SK-N-SH (cell line): ENCODE measurements around the gene IGF2BP3. TPM values are rescaled to one million over a fixed set of nuclear protein-coding genes. Genes with fewer than 3 reads are reported as not detected.

ENCODE experiments used
- CTCF ChIA-PET: fragments of 300-600, 350-600 bp; formaldehyde crosslinking; extraction: SDS; loops from one replicate; lab custom pipeline; 2021; lab: Yijun Ruan, JAX
- POLR2A ChIA-PET: fragments of 350-600 bp; sonication (Branson Sonifier 250); formaldehyde crosslinking; extraction: SDS; loops from one replicate; lab custom pipeline; 2020; ENCODE audit warnings: antibody characterized with exemption, inconsistent platforms; lab: Yijun Ruan, JAX
- DNase-seq: peaks from one replicate; pipeline ENCODE4 v3.0.0; 2012
- H2AFZ ChIP-seq: fragments of 200-600 bp; sonication (generic); 2 replicates; pipeline ENCODE4 v1.8.1; 2016; ENCODE audit warnings: antibody characterized with exemption, mild to moderate bottlenecking, low read depth
- H3F3A ChIP-seq: fragments of 200-600 bp; sonication (generic); replicated peaks from 2 replicates; pipeline ENCODE3; 2016; ENCODE audit warnings: antibody characterized with exemption, mild to moderate bottlenecking; ENCODE audit not compliant: insufficient read depth
- H3K27ac ChIP-seq, 2 experiments: fragments of 200-500 bp in 1 of 2; fragments of 200-600 bp in 1 of 2; sonication (Bioruptor generic) in 1 of 2; sonication (generic), shearing (Covaris generic) in 1 of 2; 2 replicates each; pipeline versions ENCODE4 v1.5.1 to v1.6.1; 2014 to 2016; ENCODE audit warnings: low read depth in 2 of 2, inconsistent platforms in 1 of 2, low read length in 1 of 2, mild to moderate bottlenecking in 1 of 2, mixed read lengths in 1 of 2
- H3K27me3 ChIP-seq: fragments of 200-600 bp; sonication (generic), shearing (Covaris generic); 2 replicates; pipeline ENCODE4 v1.6.1; 2016; ENCODE audit warnings: mixed run types; ENCODE audit not compliant: insufficient read depth
- H3K36me3 ChIP-seq, 2 experiments: fragments of 200-500 bp in 1 of 2; fragments of 200-600 bp in 1 of 2; sonication (Bioruptor generic) in 1 of 2; sonication (generic) in 1 of 2; replicated peaks in 1 of 2; 2 replicates each; pipeline versions ENCODE3 to v1.5.1; 2014 to 2016; ENCODE audit warnings: low read length in 1 of 2, mild to moderate bottlenecking in 1 of 2; ENCODE audit not compliant: insufficient read depth in 2 of 2, control insufficient read depth in 1 of 2
- H3K4me1 ChIP-seq, 2 experiments: fragments of 200-500 bp in 1 of 2; fragments of 200-600 bp in 1 of 2; sonication (Bioruptor generic) in 1 of 2; sonication (generic), shearing (Covaris generic) in 1 of 2; 2 replicates each; pipeline versions ENCODE4 v1.5.1 to v1.6.1; 2014 to 2016; ENCODE audit warnings: low read depth in 1 of 2, low read length in 1 of 2, mixed run types in 1 of 2; ENCODE audit not compliant: insufficient read depth in 2 of 2, control insufficient read depth in 1 of 2
- H3K4me2 ChIP-seq: fragments of 200-600 bp; sonication (generic), shearing (Covaris generic); 2 replicates; pipeline ENCODE4 v1.6.1; 2017; ENCODE audit warnings: mixed run types
- H3K4me3 ChIP-seq, 2 experiments: fragments of 200-500 bp in 1 of 2; fragments of 200-600 bp in 1 of 2; sonication (Bioruptor generic) in 1 of 2; sonication (generic), shearing (Covaris generic) in 1 of 2; 2 replicates each; pipeline versions ENCODE4 v1.5.1 to v1.8.1; 2014 to 2016; ENCODE audit warnings: low read depth in 2 of 2, inconsistent platforms in 1 of 2, low read length in 1 of 2, mild to moderate bottlenecking in 1 of 2, mixed read lengths in 1 of 2, moderate library complexity in 1 of 2
- H3K79me2 ChIP-seq: fragments of 200-600 bp; sonication (generic); 2 replicates; pipeline ENCODE4 v1.8.1; 2017; ENCODE audit warnings: mild to moderate bottlenecking; ENCODE audit not compliant: insufficient read depth
- H3K9ac ChIP-seq: fragments of 200-600 bp; sonication (generic); 2 replicates; pipeline ENCODE4 v1.6.1; 2017; ENCODE audit warnings: mixed run types
- H3K9me2 ChIP-seq: fragments of 200-600 bp; sonication (generic); 2 replicates; pipeline ENCODE4 v1.6.1; 2017; ENCODE audit warnings: mixed run types
- H3K9me3 ChIP-seq: fragments of 200-600 bp; sonication (generic); 2 replicates; pipeline ENCODE4 v1.6.1; 2017; ENCODE audit warnings: mixed run types, mild to moderate bottlenecking, moderate library complexity
- H4K20me1 ChIP-seq: fragments of 200-600 bp; sonication (generic); 2 replicates; pipeline ENCODE4 v1.6.1; 2017; ENCODE audit warnings: mild to moderate bottlenecking, mixed run types; ENCODE audit not compliant: insufficient read depth
- CTCF ChIP-seq: fragments of 200-600 bp; sonication (generic); IDR thresholded peaks from 2 replicates; pipeline ENCODE4 v1.6.1; 2017; ENCODE audit warnings: antibody characterized with exemption, mild to moderate bottlenecking, moderate library complexity
- ELF1 ChIP-seq: IDR thresholded peaks from 2 replicates; pipeline ENCODE4 v1.4.0; 2012
- EP300 ChIP-seq, 2 experiments: IDR thresholded peaks; 2 replicates each; pipeline versions ENCODE4 v1.4.0 to v1.6.1; 2012; ENCODE audit warnings: borderline replicate concordance in 1 of 2, low read depth in 1 of 2, low read length in 1 of 2
- FOSL2 ChIP-seq: IDR thresholded peaks from 2 replicates; pipeline ENCODE4 v1.4.0; 2012; ENCODE audit warnings: low read depth, mild to moderate bottlenecking, moderate library complexity, borderline replicate concordance
- FOXJ3 ChIP-seq: sonication (generic); formaldehyde crosslinking; IDR thresholded peaks from 2 replicates; pipeline ENCODE4 v1.5.1; 2020; ENCODE audit warnings: mild to moderate bottlenecking, missing genetic modification reagents
- FOXM1 ChIP-seq: IDR thresholded peaks from 2 replicates; pipeline ENCODE4 v1.4.0; 2012; ENCODE audit warnings: low read depth, mild to moderate bottlenecking
- GABPA ChIP-seq: IDR thresholded peaks from 2 replicates; pipeline ENCODE4 v1.4.0; 2012; ENCODE audit warnings: low read depth, mild to moderate bottlenecking
- GATA2 ChIP-seq: sonication (generic); formaldehyde crosslinking; IDR thresholded peaks from 2 replicates; pipeline ENCODE4 v1.5.0; 2020; ENCODE audit warnings: mild to moderate bottlenecking, missing genetic modification reagents
- JUND ChIP-seq: IDR thresholded peaks from 2 replicates; pipeline ENCODE4 v1.4.0; 2012
- NRF1 ChIP-seq: IDR thresholded peaks from 2 replicates; pipeline ENCODE4 v1.6.1; 2012; ENCODE audit warnings: low read depth, mild to moderate bottlenecking, low read length
- POLR2AphosphoS5 ChIP-seq: IDR thresholded peaks from 2 replicates; pipeline ENCODE4 v1.6.1; 2012; ENCODE audit warnings: low read depth, low read length
- RAD21 ChIP-seq: IDR thresholded peaks from 2 replicates; pipeline ENCODE4 v1.6.1; 2012; ENCODE audit warnings: mild to moderate bottlenecking, low read length
- RFX5 ChIP-seq: IDR thresholded peaks from 2 replicates; pipeline ENCODE4 v1.6.1; 2012; ENCODE audit warnings: mild to moderate bottlenecking, improper control_type of control experiment, low read length
- SIN3A ChIP-seq: IDR thresholded peaks from 2 replicates; pipeline ENCODE4 v1.6.1; 2012; ENCODE audit warnings: low read depth, mild to moderate bottlenecking, low read length, moderate library complexity, borderline replicate concordance
- SMC3 ChIP-seq: IDR thresholded peaks from 2 replicates; pipeline ENCODE4 v1.6.1; 2012; ENCODE audit warnings: low read depth, low read length, improper control_type of control experiment
- TAF1 ChIP-seq: IDR thresholded peaks from 2 replicates; pipeline ENCODE4 v1.6.1; 2012; ENCODE audit warnings: low read depth, mild to moderate bottlenecking, low read length, moderate library complexity, borderline replicate concordance
- TCF12 ChIP-seq: IDR thresholded peaks from 2 replicates; pipeline ENCODE4 v1.4.0; 2012
- TEAD4 ChIP-seq: IDR thresholded peaks from 2 replicates; pipeline ENCODE4 v1.4.0; 2012; ENCODE audit warnings: mild to moderate bottlenecking, borderline replicate concordance; ENCODE audit not compliant: insufficient read depth
- USF1 ChIP-seq: IDR thresholded peaks from 2 replicates; pipeline ENCODE4 v1.4.0; 2012; ENCODE audit warnings: low read depth, borderline replicate concordance
- USF2 ChIP-seq: fragments of 150-350 bp; IDR thresholded peaks from 2 replicates; pipeline ENCODE4 v1.6.1; 2017; ENCODE audit warnings: antibody characterized with exemption, low read length, low read depth, borderline replicate concordance
- YY1 ChIP-seq: IDR thresholded peaks from 2 replicates; pipeline ENCODE4 v1.4.0; 2012; ENCODE audit warnings: low read depth, mild to moderate bottlenecking
- ZBTB33 ChIP-seq: IDR thresholded peaks from 2 replicates; pipeline ENCODE4 v1.4.0; 2012; ENCODE audit warnings: low read depth, borderline replicate concordance
- WGBS: methylation state at CpG from one replicate; pipeline ENCODE4 v1.1.6; 2017; ENCODE audit warnings: low lambda C conversion rate; 5-methylcytosine and 5-hydroxymethylcytosine counted together
- polyA plus RNA-seq, 3 experiments: library from polyadenylated mRNA; depleted of rRNA; stranded (reverse); fragments of >200 nt; gene quantifications; 2 replicates each; pipeline ENCODE4 v1.2.3, GENCODE V29; 2012

The IGF2BP3 gene
- polyA plus RNA-seq, 1 of the 3 experiments (the other 2 are of a cell fraction), result 34.4 TPM

GRCh38 chr7:23472956-23473843 lies 2.9 kb upstream of the IGF2BP3 start:
- peaks cover 44% of the 10 kb centered on the region for H3F3A ChIP-seq
- H4K20me1 ChIP-seq, result no peaks in the 10 kb centered on the region; the same call in 1 of the 2 replicates
- peak; percentile 59 for DNase-seq

GRCh38 chr7:23472556-23472955 lies 2.3 kb upstream of the IGF2BP3 start:
- no peak for DNase-seq
- ChIA-PET POLR2A (interaction anchor here (0.6 to 1.3 kb wide), 3 partner anchors 13 to 43 kb away, joined by 3 to 7 read pairs (median 3); no protein-coding TSS in a partner anchor), CTCF (interaction anchor here (0.7 to 2.0 kb wide), 11 partner anchors 9 to 260 kb away, joined by 3 to 12 read pairs (median 3); no protein-coding TSS in a partner anchor)
- Histone ChIP-seq H3K4me2 (peak overlapping the region; percentile 94), H2AFZ (peak overlapping the region; percentile 90; the same call in 1 of the 2 replicates), H3K27ac (peak overlapping the region; percentile 93 to 96), H3K9me2 (no peaks in the 10 kb centered on the region; the same call in 1 of the 2 replicates), H3K36me3 (no peaks in the 10 kb centered on the region), H3K9ac (peak overlapping the region; percentile 91; the same call in 1 of the 2 replicates), H4K20me1 (peaks cover 6% of the 10 kb centered on the region), H3K79me2 (peaks cover 76% of the 10 kb centered on the region), H3K4me1 (peaks cover 4 to 26% of the 10 kb centered on the region in 2 experiments; a peak in 3 of 4 replicates), H3F3A (peaks cover 44% of the 10 kb centered on the region), H3K27me3 (no peaks in the 10 kb centered on the region), H3K4me3 (peak overlapping the region; percentile 88 to 89), H3K9me3 (no peaks in the 10 kb centered on the region)
- TF ChIP-seq FOXJ3 (no peak), GABPA (no peak), GATA2 (no peak), USF2 (no peak), ELF1 (no peak), SIN3A (no peak), TCF12 (no peak), SMC3 (no peak), FOXM1 (no peak), TAF1 (no peak), NRF1 (no peak), ZBTB33 (no peak), RFX5 (no peak), CTCF (no peak), EP300 (IDR thresholded peaks at IDR 0.05; ENCODE audit: borderline replicate concordance in 1 of 2, low read depth in 1 of 2, low read length in 1 of 2) (no peak)
- TF ChIP-seq, all 33 proteins: peak for 0

More at GRCh38 chr7:23472956-23473843, 2.9 kb upstream of the IGF2BP3 start:
- Histone ChIP-seq H3K9ac (peak overlapping the region; percentile 91), H3K79me2 (peaks cover 70% of the 10 kb centered on the region), H3K27me3 (no peaks in the 10 kb centered on the region), H3K4me1 (peaks cover 4 to 31% of the 10 kb centered on the region in 2 experiments; a peak in 3 of 4 replicates), H2AFZ (peak overlapping the region; percentile 90), H3K36me3 (no peaks in the 10 kb centered on the region), H3K9me3 (no peaks in the 10 kb centered on the region), H3K4me3 (peak overlapping the region; percentile 88 to 89), H3K4me2 (peak overlapping the region; percentile 94), H3K9me2 (no peaks in the 10 kb centered on the region; the same call in 1 of the 2 replicates), H3K27ac (peak overlapping the region; percentile 93 to 96)
- TF ChIP-seq POLR2AphosphoS5 (0 out of 2 replicates have a peak, but pooled peaks have one; percentile 14), FOSL2 (no peak), TEAD4 (0 out of 2 replicates have a peak, but pooled peaks have one; percentile 8), RAD21 (no peak), EP300 (IDR thresholded peaks at IDR 0.05; ENCODE audit: borderline replicate concordance in 1 of 2, low read depth in 1 of 2, low read length in 1 of 2) (no peak), USF1 (no peak), JUND (0 out of 2 replicates have a peak, but pooled peaks have one; percentile 7), YY1 (peak; percentile 10; the same call in 1 of the 2 replicates)
- POLR2A ChIA-PET, result interaction anchor here (0.6 to 1.9 kb wide), 4 partner anchors 12 to 58 kb away, joined by 3 to 7 read pairs (median 4); no protein-coding TSS in a partner anchor
- 2% methylated on average over 14 of the region's 16 CpGs for WGBS
- CTCF ChIA-PET, result interaction anchor here (0.7 to 2.2 kb wide), 13 partner anchors 9 to 261 kb away, joined by 3 to 12 read pairs (median 4); no protein-coding TSS in a partner anchor
